ENCODE data around the gene UTS2R.

- TF ChIP-seq POLR2A (IDR thresholded peaks at IDR 0.05; ENCODE audit: low read length) (no peak), GATA1 (IDR thresholded peaks at IDR 0.05; ENCODE audit: low read depth, low read length) (no peak)
These were observed 21.4 kb downstream of the UTS2R start for GRCh38 chr17:82392941-82393340.

Data from erythroblast (primary cell).